Measurements from ENCODE around the gene OR2AJ1.

OR2AJ1 gene

GRCh38 chr1:247962911-247963588 is 38.4 kb downstream of the OR2AJ1 start:
- no peak for DNase-seq (ENCODE audit: low read depth)

GRCh38 chr1:247964933-247965332 is 40.2 kb downstream of the OR2AJ1 start, which contains the start of gene OR2AK2:
OR2AK2 (plus strand) TSS chr1:247965233; CDS start chr1:247965377, 144 bp downstream.
- no peak for DNase-seq (ENCODE audit: low read depth)

GRCh38 chr1:247966532-247967204 is 42.0 kb downstream of the OR2AJ1 start:
- no peak for DNase-seq (ENCODE audit: low read depth)
